GM23338 (cell line): Measurements from ENCODE around the gene PKP2.

Experiments used
- CREB1 ChIP-seq: fragments of 250-450 bp; sonication (Bioruptor Pico); IDR thresholded peaks from 2 replicates; pipeline ENCODE4 v1.5.0; 2020; ENCODE audit warnings: low read depth, mild to moderate bottlenecking, moderate library complexity
- CTCF ChIP-seq, 2 experiments: fragments of 200-600 bp in 1 of 2; sonication (generic) in 1 of 2; conservative IDR thresholded peaks; 2 replicates each; pipeline versions ENCODE4 v1.5.1 to v1.6.1; 2016 to 2017; ENCODE audit warnings: antibody characterized with exemption in 2 of 2, low read depth in 2 of 2, mild to moderate bottlenecking in 2 of 2, moderate library complexity in 1 of 2
- EZH2 ChIP-seq: fragments of 200-600 bp; sonication (generic); IDR thresholded peaks from one replicate; pipeline ENCODE4 v1.8.0; 2017; ENCODE audit warnings: antibody characterized with exemption, mild to moderate bottlenecking, low read depth; ENCODE audit not compliant: unreplicated experiment
- EZH2phosphoT487 ChIP-seq: fragments of 200-600 bp; sonication (generic); IDR thresholded peaks from one replicate; pipeline ENCODE4 v1.8.1; 2018; ENCODE audit warnings: antibody characterized with exemption; ENCODE audit not compliant: unreplicated experiment
- JUNB ChIP-seq: IDR thresholded peaks from one replicate; pipeline ENCODE4 v1.6.1; 2016; ENCODE audit warnings: antibody characterized with exemption; ENCODE audit not compliant: unreplicated experiment
- POLR2AphosphoS5 ChIP-seq: IDR thresholded peaks from 2 replicates; pipeline ENCODE4 v1.6.1; 2016; ENCODE audit warnings: antibody characterized with exemption, low read depth
- REST ChIP-seq: IDR thresholded peaks from one replicate; pipeline ENCODE4 v1.6.1; 2018; ENCODE audit warnings: antibody characterized with exemption; ENCODE audit not compliant: unreplicated experiment

GRCh38 chr12:32893458-32893857 is 3.1 kb downstream of the PKP2 start:
- no peak for TF ChIP-seq CTCF (conservative IDR thresholded peaks at IDR 0.05; ENCODE audit: low read depth in 2 of 2)
- TF ChIP-seq EZH2phosphoT487 = no peak
- TF ChIP-seq EZH2 = no peak
- TF ChIP-seq REST = no peak
- no peak for TF ChIP-seq CREB1
- TF ChIP-seq POLR2AphosphoS5 = no peak
- no peak for TF ChIP-seq JUNB
